TTC549 (cell line): ENCODE results near the gene HOXA13.

Source experiments
- FAIRE-seq: peaks from 2 replicates; lab custom pipeline; 2012; peaks lifted over from hg19 to GRCh38; lab: Jason Lieb, UNC

The HOXA13 gene

DNA sequence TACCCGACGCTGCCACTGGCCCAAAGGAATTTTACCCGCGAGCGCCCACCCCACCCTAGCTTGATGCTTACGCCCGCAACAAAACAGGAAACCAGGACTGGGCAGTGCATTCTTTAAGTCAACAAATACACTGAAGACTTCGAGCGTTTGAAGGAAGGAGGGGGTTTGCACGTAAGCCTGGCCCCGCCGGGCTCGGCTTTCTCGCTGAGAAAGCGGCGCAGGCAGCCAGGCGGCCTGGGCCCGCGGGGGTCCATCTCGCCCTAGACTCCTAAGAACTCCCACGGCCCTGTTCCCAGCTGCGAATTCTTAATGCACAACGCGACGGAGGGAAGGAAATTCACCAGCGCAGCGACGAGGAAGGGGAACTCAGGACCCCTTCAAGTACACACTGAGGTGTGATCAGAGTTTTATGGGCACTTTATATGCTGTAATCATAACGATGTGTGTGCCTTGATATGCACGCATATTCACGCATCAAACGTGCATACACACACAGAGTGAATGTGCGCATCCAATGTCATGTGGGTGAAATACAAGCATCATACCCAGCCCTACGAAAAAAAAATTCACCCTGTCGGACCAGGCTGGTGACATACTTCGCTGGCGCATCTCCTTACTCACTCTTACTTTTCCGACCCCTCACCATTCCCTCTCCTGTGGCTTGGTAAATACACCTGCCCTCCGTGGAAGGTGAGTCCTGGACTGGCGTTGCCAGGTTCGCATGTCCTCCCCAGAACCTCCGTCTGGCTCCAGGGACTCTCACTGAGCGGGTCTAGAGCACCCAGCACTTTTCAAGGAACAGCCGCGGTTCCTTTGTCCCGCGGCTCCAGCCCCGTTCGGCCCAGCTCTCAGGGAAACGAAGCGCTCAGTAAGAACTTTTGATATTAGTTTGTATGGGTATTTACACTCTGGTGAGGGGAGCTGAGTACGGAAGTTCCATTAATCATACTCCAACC lies 5.7 kb upstream of the HOXA13 start:
- no peak for FAIRE-seq

DNA sequence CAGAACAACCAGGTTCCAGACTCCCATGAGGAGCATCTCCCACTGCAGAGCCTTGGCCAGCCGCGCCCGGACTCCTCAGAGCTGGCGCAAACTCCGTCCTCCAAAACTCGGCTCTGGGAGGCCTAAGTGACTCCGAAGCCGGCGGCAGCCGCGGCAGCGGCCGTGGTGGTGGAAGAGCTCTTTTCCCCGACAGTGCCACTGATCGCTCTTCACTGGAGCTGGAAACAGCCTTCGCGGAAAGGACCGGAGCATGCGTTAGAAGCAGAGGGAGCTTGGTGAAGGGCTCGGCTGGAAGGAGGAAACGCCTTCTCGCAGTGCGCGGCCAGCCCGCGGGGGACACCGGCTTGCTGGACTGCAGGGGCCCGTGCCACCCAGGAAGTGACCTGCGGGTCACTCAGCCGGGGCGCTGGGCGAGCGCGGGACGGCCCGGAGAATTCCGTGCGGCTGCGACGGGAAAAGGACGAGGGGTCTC lies 5.0 kb upstream of the HOXA13 start:
- no peak for FAIRE-seq

DNA sequence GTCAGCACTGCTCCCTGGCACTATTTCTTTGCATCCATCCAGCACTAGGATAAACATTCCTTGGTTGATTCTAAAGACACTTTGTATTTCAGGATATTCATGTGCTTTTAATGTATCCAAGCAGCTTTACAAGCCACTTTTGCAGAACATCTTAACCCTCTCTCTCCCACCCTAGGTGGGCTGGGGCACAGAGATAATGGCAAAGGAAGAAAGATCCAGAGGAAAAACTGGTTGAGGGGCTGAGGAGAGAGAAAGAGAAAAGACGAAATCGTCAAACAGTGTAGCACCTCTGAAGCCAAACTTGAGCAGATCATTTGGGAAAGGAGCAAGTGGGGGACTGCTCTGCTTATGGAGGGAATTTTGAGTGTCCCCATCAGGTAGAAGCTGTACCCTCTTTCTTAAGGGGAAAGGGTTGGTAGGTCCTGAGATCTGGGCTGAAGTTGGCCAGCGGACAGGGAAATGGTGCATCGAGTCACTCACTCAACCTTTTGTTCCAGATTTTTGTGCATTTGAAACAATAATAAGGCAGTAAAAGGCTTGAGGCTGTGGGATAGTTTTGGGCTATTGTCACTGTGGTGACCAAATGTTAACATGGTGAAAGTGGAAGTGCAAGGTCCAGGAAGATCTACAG lies 4.2 kb upstream of the HOXA13 start:
- FAIRE-seq = no peak

DNA sequence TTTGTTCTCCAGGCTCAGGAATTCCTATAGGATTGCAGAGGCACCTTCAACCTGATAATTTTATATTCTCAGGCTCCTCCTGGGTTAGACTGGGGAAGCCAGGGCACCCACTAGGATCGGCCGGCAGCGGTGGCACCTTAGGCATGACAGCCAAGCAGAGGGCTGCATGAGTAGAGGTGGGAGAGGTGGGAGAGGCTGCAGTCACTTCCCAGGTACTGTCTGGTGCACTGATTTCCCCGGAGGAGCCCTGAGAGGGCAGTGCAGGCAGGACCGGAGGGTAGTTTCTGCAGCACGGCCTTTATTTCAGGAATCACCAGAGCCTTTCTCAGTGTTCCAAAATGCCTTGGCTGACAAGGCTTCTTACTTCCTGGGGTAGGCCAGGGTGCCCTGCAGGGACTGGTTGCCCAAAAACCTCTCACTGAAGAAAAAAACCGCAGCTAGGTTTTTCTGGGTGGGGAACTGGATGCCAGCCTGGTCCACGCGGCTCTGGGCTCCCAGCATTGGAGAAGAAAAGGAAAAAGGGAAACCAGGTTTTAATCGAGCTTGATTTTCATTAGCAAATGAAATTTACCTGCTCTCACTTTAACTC lies 3.6 kb upstream of the HOXA13 start:
- FAIRE-seq = no peak

DNA sequence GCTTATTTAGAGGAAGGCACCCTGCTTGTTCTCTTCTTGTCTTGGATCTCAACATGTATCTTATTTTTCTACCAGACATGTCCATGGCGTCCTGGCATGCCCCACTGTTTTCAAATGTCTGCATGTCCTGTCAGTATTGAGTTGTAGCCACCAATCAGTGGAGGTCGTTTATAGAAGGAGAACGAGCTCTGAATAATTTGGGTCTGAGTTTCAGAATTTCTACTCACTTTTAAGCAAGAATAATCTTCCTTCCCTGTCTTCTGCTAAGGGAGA lies 2.9 kb upstream of the HOXA13 start:
- no peak for FAIRE-seq

DNA sequence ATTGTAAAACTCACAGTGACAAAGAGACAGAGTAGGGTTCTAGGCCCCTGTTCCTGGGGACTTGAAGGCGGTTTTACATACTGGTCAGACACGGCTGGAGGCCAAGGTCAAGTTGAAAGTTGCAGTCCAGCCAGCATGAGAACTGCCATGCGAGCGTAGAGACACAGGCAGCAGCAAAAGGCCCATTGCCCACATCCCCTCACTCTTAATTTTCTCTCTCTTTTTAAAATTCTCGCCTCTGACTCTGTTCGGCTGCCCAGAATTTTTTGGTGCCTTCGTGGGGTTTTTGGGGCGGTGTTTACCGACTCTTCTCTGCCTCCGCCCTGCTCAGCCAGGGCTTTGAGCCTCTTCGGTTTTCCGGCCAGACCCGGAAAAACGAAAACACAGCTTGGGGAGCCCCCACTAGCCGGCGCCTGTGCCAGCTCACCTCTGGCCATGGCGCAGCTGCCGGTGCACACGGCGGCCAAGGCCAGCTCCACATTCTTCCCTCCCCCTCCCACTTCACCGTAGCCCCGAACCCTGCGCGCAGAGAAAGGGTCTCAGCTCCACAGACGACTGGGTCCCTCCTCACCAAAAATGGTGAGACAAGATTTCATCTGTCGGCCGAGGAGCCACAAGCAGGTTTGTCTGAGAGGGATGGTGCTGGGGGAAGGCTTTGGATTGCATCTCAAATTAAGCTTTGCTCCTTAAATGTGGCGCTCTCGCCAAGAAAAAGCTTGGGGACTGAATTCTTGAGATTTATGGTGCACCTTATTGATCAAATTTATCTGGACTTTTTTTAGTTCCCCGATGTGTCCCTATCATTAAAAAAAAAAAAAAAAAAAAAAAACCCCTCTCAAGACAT lies 2.3 kb upstream of the HOXA13 start:
- FAIRE-seq = no peak

DNA sequence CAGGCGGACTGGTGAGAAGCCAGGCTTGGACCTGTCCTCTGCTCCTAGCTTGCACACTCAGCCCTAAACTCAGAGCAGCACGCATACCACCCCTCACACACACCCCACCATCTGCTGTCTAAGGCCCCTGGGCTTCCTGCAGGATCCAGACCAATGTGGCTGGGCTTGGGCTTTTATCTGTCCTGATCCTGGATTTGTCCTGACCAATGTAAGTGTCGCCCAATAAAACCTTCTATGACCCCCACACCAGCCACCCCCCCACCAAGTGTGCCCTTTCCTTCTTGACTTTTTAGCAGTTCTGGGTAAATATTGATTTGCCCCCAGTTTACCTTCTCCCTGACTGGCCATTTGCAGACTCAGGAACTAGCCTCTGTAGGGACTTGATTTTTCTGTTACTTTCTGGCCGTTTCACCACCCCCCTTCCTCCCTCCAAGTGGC lies 1.7 kb upstream of the HOXA13 start:
- no peak for FAIRE-seq

DNA sequence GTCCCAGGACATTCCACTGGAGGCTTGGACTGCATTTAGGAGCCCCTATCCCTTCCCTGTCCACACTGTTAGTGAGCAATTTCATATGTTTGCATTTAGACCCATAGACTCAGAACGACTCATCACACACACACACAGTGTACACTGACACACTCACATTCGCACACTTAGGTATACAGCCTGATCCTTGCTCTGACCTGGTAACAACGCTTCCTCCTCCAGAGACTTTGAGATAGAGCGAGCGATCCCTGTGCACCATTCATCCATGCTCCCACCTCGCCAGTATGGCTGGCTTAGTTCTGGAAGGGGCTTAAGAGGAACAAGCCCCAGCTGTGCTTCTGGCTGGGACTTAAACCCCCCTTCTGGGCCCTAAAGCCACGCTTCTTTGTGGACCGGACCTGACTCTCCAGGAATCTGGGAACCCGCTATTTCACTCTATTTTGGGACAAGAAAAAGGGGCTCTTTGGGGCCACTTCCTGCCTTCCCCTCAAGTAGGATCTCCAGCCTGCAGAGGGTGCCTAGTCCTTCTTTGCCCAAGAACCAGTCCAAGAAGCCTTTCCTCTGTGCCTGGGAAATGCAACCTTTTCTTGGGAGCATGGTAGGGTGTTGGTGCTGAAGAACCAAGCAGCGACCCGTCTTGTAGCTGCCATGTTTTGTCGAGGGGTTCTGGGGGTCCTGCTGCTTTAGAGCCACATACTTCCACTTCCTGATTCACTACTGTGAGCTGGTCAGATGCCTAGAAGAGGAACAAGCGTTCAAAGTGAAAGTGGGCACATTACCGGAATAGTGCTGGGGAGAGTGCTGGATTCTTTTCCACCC lies 1.1 kb upstream of the HOXA13 start:
- no peak for FAIRE-seq

DNA sequence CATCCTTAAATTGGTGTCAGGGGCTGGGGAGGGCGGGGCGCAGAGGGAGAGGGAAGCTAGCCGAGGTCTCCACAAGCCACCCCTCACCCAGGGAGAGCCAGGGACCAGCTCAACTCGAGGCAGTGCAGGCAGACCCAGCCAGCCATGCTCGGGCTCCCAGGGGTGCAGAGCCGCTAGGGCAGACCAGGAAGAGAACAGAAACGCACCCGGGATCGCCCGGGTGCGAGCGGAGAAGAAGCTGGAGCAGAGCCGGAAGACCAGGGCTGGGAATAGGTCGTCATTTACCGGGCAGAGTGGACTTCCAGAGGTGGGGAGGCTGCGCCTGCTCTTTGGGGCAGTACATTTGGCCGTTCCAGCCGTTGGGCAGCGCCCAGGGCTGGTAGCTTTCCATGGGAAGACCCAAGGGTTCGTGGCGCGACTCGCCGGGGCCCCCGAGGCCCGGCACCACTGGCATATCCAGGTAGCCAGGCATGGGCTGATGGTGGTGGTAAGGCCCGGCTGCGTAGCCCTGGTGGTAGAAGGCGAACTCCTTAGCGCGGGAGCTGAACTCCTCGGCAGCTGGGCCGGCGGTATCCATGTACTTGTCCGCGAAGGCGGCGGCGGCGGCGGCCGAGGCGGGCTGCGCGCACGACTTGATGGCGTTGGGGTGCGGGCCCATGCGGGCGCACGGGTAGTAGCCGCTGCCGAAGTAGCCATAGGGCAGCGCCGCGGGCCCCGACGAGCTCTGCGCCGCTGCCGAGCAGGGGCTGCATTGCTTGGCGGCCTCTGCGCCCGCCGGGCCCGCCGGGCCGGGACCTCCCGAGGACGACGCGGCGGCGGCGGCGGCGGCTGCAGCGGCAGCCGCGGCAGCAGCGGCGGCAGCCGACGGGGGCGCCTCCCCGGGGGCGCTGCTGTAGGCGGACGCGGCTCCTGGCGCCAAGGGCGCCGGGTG lies 755 bp downstream of the HOXA13 start:
- no peak for FAIRE-seq

DNA sequence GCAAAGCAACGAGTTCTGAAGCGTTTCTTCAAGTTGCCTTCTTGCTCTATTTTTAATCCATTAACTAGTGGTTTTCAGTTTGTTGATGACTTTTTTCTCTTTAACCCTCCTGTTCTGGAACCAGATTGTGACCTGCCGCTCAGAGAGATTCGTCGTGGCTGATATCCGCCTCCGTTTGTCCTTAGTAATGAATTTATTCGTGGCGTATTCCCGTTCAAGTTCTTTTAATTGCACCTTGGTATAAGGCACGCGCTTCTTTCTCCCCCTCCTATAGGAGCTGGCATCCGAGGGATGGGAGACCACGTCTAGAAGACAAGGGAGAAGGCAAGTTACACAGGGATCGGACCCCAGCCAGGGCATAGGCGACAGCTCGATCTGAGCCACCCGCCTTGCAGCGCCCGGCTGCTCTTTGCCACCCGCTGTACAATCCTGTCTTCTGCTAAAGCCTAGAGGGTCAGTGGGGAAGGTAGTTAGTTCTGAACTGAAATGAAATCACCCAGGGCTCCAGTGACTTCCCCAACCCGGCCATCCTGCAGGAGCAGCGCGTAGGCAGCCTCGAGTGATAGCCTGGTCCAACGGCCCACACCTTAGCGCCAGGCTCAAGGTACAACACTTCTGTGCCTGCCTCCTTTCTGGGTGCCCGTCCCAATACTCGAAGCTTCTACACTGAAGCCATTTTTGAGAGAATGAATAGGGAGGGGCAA lies 1.6 kb downstream of the HOXA13 start:
- FAIRE-seq = no peak

DNA sequence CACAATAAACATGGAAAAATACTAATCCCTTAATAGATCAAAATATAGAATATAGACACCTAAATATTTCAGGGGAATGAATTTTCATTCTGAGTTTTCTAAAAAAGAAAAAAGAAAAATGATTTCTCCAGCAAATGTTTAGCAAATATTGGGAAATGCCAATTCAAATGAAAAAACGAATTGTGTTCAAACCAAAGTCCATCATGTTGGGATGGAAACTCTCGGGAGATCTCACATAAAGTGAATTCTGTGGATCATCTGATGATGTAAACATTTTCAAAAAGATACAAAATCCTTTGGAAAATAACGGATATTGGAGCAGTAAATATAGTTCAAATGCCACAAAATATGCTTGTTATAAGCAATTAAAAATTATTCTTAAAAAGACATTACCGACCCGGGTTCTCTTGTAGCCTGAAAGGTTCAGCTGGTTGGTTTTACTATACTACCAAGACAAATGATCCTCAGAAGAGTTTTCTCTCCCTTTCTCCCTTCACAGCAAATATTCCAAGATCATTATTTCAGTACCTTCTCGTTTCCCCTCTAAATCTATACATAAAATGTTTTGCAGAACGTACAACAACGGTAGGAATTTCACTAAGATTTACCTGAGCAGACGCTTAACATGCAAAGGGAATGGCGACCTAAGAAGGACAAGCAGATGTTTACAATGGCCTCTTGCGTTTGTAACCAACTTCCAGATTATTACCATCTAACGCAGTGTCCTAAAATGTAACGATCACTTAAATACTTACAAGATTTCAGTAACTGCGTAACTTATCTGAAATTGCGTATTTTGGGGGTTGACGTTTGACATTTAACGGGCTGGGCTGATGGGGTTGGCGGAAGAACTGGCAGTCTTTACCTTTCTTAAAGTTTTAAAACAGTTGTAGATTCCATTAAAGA lies 2.5 kb downstream of the HOXA13 start:
- FAIRE-seq = no peak

DNA sequence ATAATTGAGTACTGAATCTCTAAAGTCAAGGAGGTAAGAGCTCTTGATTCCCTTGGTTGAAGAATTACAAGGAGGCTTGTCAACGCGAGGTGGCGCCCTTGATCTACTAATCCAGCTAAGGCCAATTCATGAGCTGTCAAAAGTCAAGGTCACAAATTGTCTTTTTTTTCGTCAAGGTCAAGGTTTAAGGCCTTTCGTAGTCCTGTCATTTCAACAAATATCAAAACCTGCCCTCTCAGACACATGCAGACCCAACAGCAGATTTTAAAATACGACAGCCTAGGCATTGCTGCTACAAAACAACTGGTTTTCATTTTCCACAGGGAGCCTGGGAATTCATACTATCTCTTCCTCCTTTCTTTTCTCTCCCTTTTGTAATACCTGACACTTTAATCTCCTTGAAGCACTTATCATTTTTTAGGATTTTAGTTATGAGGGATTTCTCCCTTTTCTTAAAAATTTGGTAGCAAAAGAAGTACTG lies 3.6 kb downstream of the HOXA13 start:
- FAIRE-seq = peak; percentile 73

DNA sequence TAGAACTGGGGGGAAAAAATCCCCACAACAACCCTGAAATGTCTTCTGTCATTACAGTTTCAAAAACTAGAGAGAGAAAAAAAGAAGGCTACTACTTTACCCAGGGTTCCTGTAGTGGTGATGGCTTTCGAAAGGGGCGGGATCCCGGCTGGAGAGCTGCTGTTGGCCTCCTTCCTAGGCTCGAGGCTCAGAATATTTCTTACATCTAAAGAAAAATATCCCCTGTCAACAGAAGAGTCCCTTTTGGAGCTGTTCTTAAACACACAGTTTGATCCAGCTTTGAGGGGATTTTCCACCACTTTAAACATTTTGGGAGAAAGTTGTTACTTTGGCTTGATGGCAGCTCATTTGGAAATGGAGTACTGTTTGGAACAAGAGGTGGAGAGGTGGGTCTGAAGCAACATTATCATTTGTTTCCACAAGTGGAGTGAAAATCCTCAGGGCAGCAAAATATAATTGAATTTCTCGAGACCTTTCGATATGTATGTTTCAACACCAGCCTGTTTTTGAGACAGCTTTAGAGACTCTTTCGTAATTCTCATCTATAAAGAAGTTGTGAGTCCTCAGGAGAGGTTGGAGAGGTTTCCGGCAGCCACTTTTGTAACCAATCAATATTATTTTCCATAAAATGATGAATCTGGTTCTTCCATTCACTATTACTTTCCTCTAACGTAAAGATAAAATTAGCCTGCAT lies 5.1 kb downstream of the HOXA13 start:
- no peak for FAIRE-seq

DNA sequence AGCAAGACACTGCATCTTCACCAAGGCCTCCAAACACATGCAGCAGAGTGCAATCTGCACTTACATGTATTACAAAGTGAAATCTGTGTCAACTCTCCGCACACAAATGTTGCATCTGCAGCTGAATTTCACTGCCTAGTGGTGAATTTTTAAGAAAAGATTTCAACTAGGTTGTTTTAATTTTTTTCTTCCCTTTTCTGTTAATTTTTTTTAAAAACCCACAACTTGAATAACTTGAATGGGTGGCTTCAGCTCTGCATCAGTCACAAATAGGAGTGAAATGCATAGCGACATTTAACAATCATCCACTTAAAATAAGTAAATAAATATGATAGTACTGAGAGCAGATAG lies 5.9 kb downstream of the HOXA13 start:
- no peak for FAIRE-seq

DNA sequence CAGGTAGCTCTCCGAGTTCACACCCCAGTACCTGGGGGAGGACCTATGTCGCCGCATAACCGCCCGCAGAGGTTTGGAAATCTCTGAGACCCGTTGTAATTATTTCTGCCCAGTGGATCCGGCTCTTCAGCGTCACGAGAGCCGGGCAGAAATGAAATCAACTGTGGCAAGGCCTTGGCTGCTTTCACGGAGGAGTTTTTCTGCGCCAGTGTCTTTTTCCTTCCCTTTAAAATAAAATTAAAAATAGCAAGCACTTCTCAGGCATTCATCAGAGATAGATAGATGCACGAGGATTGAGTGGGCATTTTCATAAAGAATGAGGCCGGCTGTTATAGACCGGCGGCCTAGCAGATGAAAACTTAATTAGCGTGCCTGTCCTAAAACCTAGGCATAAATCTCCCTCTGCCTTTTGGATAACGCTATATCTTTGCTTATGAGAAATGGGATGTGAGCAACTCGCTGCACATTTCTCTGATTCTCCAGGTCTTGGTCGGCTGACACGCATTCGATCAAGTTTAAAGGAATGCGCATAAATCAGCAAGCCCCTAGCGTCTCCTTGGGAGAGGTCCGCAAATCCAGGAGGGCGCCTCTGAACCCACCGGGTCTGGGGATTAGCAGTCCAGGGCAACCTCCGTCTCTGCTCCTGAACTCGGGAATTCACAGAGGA lies 6.4 kb downstream of the HOXA13 start:
- no peak for FAIRE-seq

DNA sequence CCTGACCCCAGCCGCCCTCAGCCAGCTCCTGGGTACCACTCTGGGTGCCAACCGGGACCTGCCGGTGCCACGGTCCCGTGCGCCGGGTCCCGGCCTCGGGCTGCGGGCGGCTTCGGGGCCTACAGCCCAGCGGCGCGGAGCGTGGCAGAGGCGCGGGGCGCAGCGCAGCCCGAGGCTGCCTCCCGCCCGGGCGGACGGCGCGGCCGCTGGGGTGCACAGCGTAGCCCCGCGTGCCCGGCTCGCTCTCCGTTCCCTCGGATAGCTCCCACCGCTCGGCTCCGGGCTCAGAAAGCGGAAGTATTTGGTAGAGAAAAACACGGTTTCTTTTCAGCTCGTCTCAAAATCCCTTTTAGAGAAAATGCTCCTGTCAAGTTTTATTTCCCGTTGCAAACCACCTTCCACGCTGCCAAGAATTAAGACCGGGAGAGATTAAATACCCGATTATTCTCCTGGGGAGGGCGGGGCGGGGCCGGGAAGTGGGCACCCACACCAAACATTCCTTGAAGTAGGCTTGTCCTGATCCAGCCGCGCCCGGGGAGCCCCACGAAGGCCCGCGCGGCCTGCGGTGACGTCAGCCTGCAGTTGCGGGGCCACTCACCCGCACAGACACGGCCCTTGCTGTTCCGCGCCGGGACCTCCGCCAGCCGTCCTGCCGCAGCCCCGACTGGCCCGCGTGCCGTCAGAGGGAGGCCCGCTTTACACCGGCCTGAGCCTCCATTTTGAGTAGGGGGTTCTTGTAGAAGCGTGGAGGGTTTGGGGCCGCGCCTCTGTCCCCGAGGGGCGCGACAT lies 7.2 kb downstream of the HOXA13 start:
- no peak for FAIRE-seq
